Stimulated activated naive CD4-positive, alpha-beta T cell (primary cell): ENCODE data around the gene ZIC4.

Experiments used
- DNase-seq, 6 experiments: peaks; one replicate each; lab custom pipeline; 2025; lab: John Stamatoyannopoulos, UW

ZIC4 gene

GRCh38 chr3:147390589-147391569 is 15.5 kb downstream of the ZIC4 start:
- DNase-seq: no peak

DNA sequence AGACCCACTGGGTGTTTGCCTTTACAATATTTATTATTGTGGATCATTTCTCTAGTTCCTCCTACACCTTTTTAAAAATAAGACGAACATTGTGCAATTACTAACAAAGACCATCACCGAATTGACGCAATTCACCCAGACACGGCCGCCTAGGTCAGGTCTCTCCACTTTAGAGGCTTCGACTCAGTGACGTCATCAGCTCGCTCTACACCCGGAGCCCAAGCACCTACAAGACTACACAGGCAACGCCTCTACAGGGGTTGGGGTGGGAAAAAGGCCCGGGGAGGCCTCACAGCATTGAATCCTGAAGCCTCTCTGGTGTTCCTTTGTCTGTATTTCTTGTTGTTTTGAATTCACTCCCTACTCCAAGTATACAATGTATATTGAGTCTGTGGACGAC is 16.6 kb downstream of the ZIC4 start:
- no peak for DNase-seq

DNA sequence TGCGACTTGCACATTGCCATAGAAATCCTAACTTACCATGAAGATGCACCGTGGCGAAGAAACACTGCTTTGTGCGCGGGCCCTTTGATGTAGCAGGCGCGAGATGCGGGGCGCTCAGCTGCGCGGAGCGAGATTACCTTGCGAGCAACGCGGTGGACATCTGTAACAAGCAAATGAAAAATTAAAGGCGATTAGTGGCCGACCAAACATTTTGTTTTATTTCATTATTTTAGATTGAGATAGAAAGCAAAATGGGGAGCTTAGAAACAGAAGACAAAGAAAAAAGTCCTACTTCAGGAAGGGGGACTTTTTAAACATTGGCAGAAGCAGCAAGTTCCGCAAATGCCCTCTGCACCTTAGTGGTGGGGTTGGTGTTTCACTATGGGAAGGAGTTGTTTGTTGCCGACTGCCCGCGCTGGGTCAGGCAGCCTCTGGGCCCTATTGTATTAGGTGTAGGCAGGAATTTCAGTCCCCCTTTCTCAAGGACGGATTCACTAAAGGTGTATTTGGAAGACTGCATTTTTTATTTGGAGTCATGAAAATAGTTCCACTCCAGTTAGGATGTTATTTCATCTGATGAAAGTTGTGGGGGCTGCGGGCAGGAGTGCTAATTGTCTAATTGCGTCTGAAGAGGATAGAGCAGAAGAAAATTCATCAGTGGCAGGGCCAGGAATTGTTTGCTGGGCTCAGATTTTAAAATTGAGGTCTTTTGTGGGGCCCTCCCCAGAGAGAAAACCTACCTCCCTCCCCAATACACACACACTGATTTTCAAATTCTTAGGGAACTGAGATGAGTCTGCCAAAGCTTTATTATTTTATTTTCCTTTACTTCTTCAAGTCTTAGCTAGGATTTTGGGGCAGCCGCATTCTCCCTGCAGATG is 17.4 kb downstream of the ZIC4 start:
- no peak for DNase-seq

DNA sequence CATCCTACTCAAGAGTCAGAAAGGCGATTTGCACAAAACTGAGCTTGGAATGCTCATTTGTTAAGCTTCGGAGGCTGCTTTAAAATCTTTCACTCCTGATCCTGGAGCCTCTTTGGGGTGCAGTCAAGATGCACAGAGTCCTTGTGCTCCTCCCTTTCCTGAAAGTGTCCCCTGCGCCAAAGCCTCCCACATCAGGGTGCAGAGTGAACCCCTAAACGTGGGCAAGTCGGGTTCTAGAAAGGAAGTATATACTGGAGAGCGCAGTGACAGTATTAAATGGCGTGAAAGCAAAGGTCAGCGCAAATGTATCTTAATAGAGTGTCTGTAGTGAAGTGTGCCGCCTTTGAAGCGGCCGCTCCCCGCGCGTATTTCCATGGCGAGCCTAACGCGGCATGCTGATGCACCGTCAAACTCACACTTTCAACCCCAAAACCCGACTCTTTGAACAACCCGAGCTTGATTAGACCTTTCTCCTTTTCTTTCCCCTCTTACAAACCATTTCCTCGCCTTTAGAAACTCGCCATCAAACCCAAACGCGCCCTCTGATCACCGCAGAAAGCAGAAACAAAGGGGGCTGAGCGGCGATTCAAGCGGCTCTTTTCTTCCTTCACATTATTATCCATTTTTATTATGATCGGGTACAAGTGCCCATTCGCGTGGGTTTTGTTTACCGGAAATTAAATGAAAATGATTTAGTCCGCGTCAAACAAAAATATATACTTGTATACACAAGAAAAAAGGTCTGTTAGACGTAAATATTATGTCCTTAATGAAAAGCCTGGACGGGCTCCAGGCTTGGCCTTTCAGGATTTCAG is 18.3 kb downstream of the ZIC4 start:
- DNase-seq: no peak

- DNase-seq: no peak
Observed at GRCh38 chr3:147387291-147387884, 19.0 kb downstream of the ZIC4 start.

DNA sequence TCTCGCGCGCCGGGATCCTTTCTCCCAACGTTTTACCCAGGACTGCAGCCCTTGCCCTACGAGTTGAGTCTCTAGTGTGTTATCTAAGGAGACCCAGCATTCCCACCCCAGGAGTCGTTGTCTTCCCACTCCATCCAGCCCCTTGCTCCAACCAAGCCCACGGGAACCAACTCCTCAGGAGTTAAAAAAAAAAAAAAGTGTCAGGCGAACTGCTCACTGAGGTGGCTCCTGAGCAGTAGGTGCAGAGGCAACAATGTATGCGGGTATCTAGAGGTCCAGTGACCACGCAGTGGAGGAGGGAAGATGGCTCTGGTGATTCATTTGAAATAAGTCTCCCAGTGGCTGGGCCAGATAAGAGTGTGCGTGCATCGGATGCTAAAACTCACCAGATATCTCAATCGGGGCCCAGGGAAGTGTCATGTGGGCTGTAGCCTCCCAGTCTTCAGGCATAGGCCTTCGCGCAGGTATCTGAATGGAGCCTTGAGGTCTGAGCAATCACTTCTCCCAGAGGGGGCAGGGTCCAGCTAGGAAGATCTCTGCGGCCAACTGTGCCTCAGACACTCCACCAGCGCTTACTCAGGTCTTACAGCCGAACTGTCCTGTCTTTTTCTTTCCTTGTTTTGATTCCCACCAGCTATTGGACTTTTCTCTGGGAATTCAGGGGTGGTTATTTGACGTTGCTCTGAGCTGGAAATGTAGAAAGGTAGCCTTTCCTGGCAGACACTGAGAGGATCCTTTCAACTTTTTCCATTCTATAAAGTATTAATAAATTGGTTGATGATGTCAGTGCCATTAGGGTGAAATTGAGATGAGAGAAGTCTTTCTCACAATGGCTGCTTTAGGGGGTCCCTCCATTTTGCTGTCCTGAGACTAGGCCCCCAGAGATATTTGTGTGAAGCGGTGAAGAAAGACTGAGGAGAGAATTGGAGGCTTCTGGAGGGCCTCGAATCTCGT is 21.0 kb downstream of the ZIC4 start:
- no peak for DNase-seq

DNA sequence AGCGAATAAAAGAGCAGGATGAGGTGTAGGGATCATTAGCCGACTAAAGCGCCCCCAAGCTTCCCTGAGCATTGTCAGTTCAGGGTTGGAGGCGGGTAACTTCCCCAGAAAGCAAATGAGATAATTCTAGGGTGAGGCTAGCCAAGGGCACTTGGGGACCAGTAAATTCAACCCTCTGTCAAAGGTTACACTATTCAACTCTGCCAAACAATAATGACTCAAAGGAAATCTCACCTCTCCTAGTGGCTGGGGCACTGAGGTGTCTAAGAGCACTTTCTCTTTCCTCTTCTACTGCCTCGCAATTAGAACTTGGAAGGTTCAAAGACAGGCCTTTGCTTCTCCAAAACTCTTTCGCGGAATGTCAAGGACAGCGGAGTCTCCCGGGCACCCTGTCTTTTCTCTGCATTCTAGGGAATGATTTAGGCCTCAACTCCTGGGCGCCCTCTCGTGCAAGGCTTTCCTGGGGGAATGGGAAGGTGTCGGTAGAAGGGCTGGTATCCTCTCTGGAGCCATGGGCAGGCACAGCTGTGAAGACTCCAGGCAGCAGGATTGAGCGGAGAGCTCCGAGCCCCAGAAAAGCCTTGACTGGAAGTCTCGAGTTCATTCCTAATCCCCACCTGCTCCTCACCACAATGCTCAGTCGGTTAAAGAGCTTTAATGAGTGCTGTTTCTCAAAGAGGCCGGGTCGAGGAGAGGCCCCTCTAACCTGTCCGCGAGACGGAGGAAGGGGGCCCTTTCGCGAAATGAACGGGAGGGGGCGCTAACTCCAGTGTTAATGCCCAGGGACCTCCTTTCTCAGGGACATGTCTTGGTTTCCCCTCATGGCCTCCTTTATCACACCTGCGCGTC is 21.9 kb downstream of the ZIC4 start:
- DNase-seq: no peak

DNA sequence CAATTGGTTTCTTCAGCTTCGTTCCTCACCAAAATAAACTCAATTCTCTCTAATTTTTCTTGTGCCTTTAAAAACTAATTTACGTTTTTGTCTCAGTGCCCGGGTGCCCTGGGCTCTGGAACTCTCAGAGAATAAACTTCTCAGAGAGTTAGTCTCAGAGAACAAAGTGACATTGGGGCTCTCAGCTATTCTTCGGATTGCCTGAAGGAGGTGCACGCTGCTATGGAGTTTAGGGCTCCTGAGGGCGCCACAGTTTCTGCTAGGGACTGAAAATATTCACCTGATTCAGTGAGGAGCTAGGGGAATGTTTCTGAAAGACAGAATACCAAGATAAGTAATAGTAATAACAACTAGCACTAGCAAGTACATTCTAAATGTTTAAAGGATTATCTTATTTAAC is 22.7 kb downstream of the ZIC4 start:
- DNase-seq: no peak

DNA sequence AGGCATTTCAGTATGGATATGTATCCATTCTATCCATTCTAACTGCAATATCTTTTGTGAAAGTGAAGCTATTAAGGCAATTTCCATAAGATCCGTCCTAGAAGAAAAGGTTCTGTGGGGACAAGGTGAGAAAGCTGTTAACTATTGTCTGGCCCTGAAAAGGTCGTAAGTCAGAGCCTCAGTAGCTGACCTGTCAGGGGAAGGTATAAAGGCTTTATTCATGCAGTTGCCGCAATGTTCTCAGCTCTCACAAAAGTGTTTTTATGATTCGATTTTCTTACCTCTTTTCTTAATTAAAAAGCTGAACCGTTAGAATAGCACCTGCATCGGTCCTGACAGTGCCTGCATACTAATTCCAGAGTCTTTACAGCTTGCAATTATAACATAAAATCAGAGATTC is 24.7 kb downstream of the ZIC4 start:
- no peak for DNase-seq

DNA sequence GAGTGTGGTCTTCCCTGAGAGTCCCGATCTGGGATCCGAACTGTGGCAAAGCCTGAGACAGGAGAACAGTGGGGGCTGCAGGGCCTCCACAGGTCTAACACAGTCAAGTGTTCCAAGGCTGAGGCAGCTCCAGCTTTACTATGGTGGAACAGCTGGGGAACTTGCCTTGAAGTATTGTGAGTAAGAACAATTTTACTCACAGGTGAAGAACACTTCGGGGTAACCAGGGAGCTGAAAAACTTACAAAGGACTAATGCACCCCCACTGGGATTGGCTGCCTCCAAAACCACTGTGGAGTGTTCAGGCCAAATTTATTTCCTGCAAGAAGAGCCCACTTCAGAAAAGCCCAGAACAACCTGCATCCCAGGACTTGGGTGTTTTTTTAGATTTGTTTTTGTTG is 25.4 kb downstream of the ZIC4 start:
- DNase-seq: no peak

GRCh38 chr3:147380387-147380951 is 25.9 kb downstream of the ZIC4 start:
- DNase-seq: no peak

- no peak for DNase-seq
Observed at GRCh38 chr3:147379651-147380050, 26.7 kb downstream of the ZIC4 start.

DNA sequence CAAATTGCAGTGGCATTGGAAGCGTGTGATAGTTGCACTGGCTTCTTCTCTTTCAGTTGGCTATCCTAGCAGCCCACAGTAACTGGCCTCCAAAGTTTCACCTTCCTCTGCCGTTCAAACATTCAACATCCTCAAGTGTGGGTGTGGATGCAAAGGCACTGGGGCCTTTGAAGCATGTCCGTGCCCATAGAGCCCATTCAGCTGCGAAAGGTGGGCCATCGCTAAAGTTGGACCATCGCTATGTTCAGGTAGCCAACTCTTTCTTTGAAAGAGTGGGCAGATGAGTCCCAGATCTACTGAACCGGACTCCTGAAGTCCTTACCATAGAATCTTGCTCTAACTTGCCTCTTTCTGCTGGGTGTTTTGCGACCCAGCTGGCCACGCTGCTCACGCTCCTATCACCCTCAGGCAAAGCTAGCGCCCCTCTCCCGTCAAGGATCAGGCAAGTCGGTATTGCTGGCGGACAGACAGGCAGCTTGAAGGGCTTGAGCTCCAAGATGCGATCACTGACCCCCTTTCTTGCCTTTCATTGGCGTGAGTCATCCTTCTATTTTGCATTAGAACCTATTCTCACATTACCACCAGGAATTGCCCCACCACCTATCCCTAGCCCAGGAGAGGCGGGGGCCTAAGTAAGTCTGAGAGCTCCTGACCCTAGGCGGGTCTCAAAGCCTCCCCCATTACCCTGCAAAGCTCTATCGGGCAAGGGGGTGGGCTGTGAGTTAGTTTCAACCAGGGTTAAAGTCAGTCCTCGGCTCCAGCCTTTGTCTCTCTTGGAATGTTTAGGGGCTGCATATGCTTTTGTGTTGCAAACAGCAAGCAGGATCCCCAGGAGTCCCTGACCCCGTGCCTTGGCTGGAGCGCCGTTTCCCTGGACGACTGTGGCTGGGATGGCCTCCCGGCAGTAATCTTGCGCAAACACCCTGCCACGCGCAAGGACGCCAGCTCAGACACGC is 28.7 kb downstream of the ZIC4 start:
- no peak for DNase-seq

DNA sequence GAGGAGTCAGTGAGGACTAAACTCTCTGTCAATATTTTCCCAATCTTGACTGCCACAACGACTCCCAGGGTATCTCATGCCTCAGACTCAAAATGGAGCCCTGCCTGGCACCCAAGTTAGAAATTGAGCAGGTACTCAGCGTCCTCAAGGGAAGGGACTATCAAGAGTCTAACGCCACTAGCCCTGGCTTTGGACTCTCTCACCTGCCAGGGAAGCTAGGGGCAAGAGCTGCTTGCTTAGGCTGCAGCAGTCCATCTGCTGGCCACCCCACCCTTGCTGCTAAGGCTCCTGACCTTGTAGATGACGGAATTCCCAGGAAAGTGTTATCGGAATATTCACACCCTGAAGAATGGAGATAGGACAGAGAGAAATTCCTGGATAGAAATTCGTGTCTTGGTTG is 33.0 kb downstream of the ZIC4 start:
- DNase-seq: no peak

GRCh38 chr3:147372525-147373027 is 33.8 kb downstream of the ZIC4 start:
- DNase-seq: no peak

GRCh38 chr3:147371771-147372340 is 34.5 kb downstream of the ZIC4 start:
- DNase-seq: no peak

GRCh38 chr3:147371140-147371539 is 35.2 kb downstream of the ZIC4 start:
- DNase-seq: no peak
